Thoracic aorta (tissue), 2 donors: ENCODE data around the gene USP32. TPM values are rescaled to one million over a fixed set of nuclear protein-coding genes. Genes with fewer than 3 reads are reported as not detected.
"Not testable (repeated sequence)": the region's sequence is repeated elsewhere in the genome, so short reads cannot be mapped to it uniquely, and the experiment has no call there.

Experiments used
- ATAC-seq: fragments of 150-250 bp; one replicate; pipeline ENCODE4 v1.8.0; 2017; ENCODE audit warnings: low read depth; ENCODE audit not compliant: insufficient number of reproducible peaks, low FRiP score
- DNase-seq: peaks from one replicate; pipeline ENCODE4 v3.0.0-alpha.2; 2020; ENCODE audit warnings: low spot score
- H3K27ac ChIP-seq, 2 donors: fragments of 200-600 bp; sonication (generic); 1 replicate in 1 of 2; 2 replicates in 1 of 2; pipeline ENCODE4 v1.5.1; 2016; ENCODE audit warnings: mild to moderate bottlenecking in 2 of 2, moderate library complexity in 2 of 2
- H3K27me3 ChIP-seq: fragments of 200-600 bp; sonication (generic); replicated peaks from 2 replicates; pipeline ENCODE4 v1.6.0; 2016; ENCODE audit warnings: mild to moderate bottlenecking; ENCODE audit not compliant: insufficient read depth
- H3K36me3 ChIP-seq: fragments of 200-600 bp; sonication (generic); one replicate; pipeline ENCODE4 v1.5.1; 2016
- H3K4me1 ChIP-seq, 2 donors: fragments of 200-600 bp; sonication (generic); 1 replicate in 1 of 2; 2 replicates in 1 of 2; pipeline versions ENCODE4 v1.5.1 to v1.6.0; 2016; ENCODE audit warnings: low read depth in 2 of 2, mild to moderate bottlenecking in 1 of 2; ENCODE audit not compliant: control insufficient read depth in 1 of 2
- H3K4me3 ChIP-seq: fragments of 200-600 bp; sonication (generic); 2 replicates; pipeline ENCODE4 v1.5.1; 2016; ENCODE audit warnings: mild to moderate bottlenecking
- H3K9me3 ChIP-seq: fragments of 200-600 bp; sonication (generic); 2 replicates; pipeline ENCODE4 v1.5.1; 2016
- total RNA-seq, 2 donors: library from RNA; depleted of rRNA; stranded (reverse); fragments of >200 nt; gene quantifications; one replicate each; pipeline versions ENCODE4 v1.1.0 to v1.2.3, GENCODE V29; 2016
- TF ChIP-seq, protein P1 (sequence below): fragments of 200-600 bp; sonication (generic); IDR thresholded peaks from one replicate; pipeline ENCODE4 v1.5.1; 2019; ENCODE audit warnings: antibody characterized with exemption

The USP32 gene
- total RNA-seq, 2 donors from 2014 or later = 24.8 to 58.4 TPM

DNA sequence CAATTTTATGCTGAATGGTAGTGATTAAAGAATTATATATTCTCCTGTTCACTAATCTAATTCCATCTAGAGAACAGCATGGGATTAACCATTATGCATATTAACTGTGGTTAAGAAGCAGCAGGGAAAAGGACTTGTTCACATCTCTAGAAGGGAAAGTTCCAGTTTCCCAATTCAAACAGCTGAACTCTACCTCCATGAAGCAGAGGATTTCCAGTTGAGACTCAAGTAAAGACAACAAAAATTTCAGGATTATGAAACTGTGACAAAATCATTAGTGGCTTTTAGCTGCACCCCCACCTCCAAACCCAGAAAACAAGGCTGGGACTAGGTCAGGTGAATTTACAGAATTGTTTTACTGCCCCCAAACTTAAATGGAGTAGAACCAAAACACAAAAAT lies 73.6 kb downstream of the USP32 start:
- Histone ChIP-seq H3K9me3 (no peaks in the 10 kb centered on the region), H3K36me3 (no peaks in the 10 kb centered on the region), H3K4me1 (peaks cover 2 to 4% of the 10 kb centered on the region in 2 donors), H3K27ac (no peak overlapping the region), H3K27me3 (no peaks in the 10 kb centered on the region), H3K4me3 (no peak overlapping the region)
- no peak for ATAC-seq
- DNase-seq = no peak
- TF ChIP-seq, protein P1, sequence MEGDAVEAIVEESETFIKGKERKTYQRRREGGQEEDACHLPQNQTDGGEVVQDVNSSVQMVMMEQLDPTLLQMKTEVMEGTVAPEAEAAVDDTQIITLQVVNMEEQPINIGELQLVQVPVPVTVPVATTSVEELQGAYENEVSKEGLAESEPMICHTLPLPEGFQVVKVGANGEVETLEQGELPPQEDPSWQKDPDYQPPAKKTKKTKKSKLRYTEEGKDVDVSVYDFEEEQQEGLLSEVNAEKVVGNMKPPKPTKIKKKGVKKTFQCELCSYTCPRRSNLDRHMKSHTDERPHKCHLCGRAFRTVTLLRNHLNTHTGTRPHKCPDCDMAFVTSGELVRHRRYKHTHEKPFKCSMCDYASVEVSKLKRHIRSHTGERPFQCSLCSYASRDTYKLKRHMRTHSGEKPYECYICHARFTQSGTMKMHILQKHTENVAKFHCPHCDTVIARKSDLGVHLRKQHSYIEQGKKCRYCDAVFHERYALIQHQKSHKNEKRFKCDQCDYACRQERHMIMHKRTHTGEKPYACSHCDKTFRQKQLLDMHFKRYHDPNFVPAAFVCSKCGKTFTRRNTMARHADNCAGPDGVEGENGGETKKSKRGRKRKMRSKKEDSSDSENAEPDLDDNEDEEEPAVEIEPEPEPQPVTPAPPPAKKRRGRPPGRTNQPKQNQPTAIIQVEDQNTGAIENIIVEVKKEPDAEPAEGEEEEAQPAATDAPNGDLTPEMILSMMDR = no peak

DNA sequence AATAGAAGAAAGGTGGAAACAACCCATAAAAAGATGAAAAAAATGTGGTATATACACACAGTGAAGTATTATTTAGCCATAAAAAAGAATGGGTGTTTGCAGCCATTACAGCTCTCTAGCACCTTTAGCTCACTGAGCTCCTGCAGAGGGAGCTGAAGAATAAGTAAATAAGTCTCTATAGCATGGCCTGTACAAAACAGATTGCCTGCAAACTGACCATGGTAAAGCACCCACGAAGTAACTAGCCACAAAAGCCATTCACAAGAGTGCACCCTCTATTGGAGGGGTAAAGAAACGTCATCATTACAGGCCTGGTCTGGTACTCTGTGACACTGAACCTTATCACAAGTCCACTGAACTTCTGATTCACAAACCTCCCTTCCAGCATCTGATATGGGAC lies 76.3 kb downstream of the USP32 start:
- Histone ChIP-seq H3K4me1 (peaks cover 6 to 7% of the 10 kb centered on the region in 2 donors), H3K9me3 (no peaks in the 10 kb centered on the region), H3K27me3 (no peaks in the 10 kb centered on the region), H3K4me3 (no peak overlapping the region), H3K36me3 (no peaks in the 10 kb centered on the region), H3K27ac (no peak overlapping the region)
- DNase-seq (no peak), ATAC-seq (no peak)
- TF ChIP-seq, protein P1 = no peak

DNA sequence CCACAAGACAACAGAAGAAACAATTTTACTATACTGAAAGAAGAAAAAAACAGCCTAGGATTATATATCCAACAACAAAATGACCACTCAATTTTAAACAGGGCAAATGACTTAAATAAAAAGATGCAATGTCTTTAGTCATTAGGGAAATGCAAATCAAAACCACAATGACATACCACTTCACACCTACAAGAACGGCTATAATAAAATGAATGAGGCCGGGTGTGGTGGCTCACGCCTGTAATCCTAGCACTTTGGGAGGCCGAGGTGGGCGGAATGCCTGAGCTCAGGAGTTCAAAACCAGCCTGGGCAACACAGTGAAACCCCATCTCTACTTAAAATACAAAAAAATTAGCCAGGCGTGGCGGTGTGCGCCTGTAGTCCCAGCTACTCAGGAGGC lies 77.0 kb downstream of the USP32 start:
- DNase-seq, H3K4me1 ChIP-seq, H3K4me3 ChIP-seq, ATAC-seq, H3K36me3 ChIP-seq, H3K27ac ChIP-seq, H3K27me3 ChIP-seq, H3K9me3 ChIP-seq: not testable (repeated sequence)

DNA sequence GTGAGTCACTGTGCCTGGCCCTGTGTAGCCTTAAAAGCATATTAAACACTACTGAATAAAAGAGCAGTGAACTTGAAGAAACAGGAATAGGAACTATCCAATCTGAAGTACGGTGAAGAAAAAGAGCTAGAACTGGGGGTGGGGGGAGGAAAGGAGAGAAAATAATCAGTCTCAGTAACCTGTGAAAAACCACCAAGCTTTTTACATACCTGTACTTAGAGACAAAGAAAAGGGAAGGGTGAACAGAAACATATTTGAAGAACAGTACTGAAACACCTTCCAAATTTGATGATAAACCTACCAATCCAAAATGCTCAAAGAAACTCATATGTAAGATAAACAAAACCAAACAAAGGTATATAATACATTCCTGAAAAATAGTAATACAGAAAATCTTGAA lies 77.5 kb downstream of the USP32 start:
- Histone ChIP-seq H3K27me3 (no peaks in the 10 kb centered on the region), H3K27ac (no peak overlapping the region), H3K4me1 (peaks cover 6 to 7% of the 10 kb centered on the region in 2 donors), H3K36me3 (no peaks in the 10 kb centered on the region), H3K9me3 (no peaks in the 10 kb centered on the region), H3K4me3 (no peak overlapping the region)
- ATAC-seq (no peak), DNase-seq (no peak)
- TF ChIP-seq, protein P1 = no peak

DNA sequence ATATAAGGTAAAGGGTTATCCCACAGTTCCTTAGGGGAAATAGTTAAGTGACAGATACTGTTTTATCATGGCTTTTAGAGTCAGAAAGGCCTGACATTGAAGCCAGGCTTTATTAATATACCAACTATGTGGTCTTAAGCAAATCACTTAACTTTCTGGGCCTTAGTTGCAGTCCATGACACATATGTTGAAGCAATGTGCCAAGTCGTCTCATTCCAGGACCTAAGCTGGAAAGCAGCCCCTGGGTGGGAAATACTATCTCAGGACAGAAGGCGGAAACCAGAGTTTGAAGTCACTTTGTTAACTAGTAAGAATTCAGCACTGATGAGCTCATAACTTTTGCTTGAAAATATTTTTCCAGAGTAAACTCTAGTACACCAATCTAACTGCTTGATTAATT lies 80.0 kb downstream of the USP32 start:
- DNase-seq (no peak), ATAC-seq (no peak)
- H3K4me1 ChIP-seq = peaks cover 6 to 7% of the 10 kb centered on the region in 2 donors
- TF ChIP-seq, protein P1 = no peak
- H3K9me3 ChIP-seq = no peaks in the 10 kb centered on the region
- no peak overlapping the region for H3K4me3 ChIP-seq
- H3K36me3 ChIP-seq = no peaks in the 10 kb centered on the region
- no peaks in the 10 kb centered on the region for H3K27me3 ChIP-seq
- H3K27ac ChIP-seq = no peak overlapping the region

DNA sequence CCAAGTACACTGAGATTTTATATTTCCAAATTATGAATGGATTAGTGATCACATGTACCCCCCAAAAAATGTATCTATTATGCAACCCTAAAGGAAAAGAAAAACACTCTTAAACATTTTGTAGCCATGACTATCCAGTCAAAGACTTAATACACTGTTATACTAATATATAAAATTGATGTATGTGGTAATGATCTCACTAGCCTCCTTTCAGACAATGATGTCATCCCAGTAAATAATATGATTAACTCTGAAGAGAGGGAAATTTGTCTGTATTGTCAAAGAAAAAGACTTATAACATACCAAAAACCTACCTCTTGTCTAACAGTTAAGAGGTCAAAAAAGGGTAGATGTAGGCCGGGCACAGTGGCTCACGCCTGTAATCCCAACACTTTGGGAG lies 80.7 kb downstream of the USP32 start:
- no peaks in the 10 kb centered on the region for H3K36me3 ChIP-seq
- H3K27me3 ChIP-seq = no peaks in the 10 kb centered on the region
- H3K4me1 ChIP-seq = peaks cover 6 to 7% of the 10 kb centered on the region in 2 donors
- no peak overlapping the region for H3K27ac ChIP-seq
- DNase-seq (no peak), ATAC-seq (no peak)
- TF ChIP-seq, protein P1 = no peak
- H3K4me3 ChIP-seq = no peak overlapping the region
- no peaks in the 10 kb centered on the region for H3K9me3 ChIP-seq
